ENCODE measurements around the gene RC3H2. TPM values are rescaled to one million over a fixed set of nuclear protein-coding genes. Genes with fewer than 3 reads are reported as not detected.

RC3H2 gene
- total RNA-seq, 1 experiment from 2014 or later, result 37.5 TPM

GRCh38 chr9:122949696-122950095 is 44.5 kb upstream of the RC3H2 start (continued):
- TF ChIP-seq ATF2 (CRISPR knock-in tag; IDR thresholded peaks at IDR 0.05; ENCODE audit: borderline replicate concordance, low read depth) (no peak), ZNF263 (CRISPR knock-in tag; IDR thresholded peaks at IDR 0.05; ENCODE audit: low read depth) (no peak), ATF6 (CRISPR knock-in tag; IDR thresholded peaks at IDR 0.05) (no peak), NFATC4 (CRISPR knock-in tag; IDR thresholded peaks at IDR 0.05) (no peak), ZNF671 (CRISPR knock-in tag; IDR thresholded peaks at IDR 0.05) (no peak)
- TF ChIP-seq, protein P1, sequence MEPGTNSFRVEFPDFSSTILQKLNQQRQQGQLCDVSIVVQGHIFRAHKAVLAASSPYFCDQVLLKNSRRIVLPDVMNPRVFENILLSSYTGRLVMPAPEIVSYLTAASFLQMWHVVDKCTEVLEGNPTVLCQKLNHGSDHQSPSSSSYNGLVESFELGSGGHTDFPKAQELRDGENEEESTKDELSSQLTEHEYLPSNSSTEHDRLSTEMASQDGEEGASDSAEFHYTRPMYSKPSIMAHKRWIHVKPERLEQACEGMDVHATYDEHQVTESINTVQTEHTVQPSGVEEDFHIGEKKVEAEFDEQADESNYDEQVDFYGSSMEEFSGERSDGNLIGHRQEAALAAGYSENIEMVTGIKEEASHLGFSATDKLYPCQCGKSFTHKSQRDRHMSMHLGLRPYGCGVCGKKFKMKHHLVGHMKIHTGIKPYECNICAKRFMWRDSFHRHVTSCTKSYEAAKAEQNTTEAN (CRISPR knock-in tag; IDR thresholded peaks at IDR 0.05), result no peak
- TF ChIP-seq, protein P2, sequence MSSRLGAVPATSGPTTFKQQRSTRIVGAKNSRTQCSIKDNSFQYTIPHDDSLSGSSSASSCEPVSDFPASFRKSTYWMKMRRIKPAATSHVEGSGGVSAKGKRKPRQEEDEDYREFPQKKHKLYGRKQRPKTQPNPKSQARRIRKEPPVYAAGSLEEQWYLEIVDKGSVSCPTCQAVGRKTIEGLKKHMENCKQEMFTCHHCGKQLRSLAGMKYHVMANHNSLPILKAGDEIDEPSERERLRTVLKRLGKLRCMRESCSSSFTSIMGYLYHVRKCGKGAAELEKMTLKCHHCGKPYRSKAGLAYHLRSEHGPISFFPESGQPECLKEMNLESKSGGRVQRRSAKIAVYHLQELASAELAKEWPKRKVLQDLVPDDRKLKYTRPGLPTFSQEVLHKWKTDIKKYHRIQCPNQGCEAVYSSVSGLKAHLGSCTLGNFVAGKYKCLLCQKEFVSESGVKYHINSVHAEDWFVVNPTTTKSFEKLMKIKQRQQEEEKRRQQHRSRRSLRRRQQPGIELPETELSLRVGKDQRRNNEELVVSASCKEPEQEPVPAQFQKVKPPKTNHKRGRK (CRISPR knock-in tag; IDR thresholded peaks at IDR 0.05; ENCODE audit: borderline replicate concordance), result no peak

GRCh38 chr9:122948313-122948712 is 43.2 kb upstream of the RC3H2 start:
- Mint-ChIP-seq H3K9me3 (0 out of 2 replicates have a peak, but pooled peaks cover 2% of the 10 kb centered on the region), H3K27ac (peak overlapping the region; percentile 92), H3K4me1 (peaks cover 60% of the 10 kb centered on the region), H3K36me3 (no peaks in the 10 kb centered on the region), H3K27me3 (ENCODE audit: low read depth) (no peaks in the 10 kb centered on the region), H3K4me3 (no peak overlapping the region)
- no peak for TF ChIP-seq CBFB (CRISPR knock-in tag; IDR thresholded peaks at IDR 0.05; ENCODE audit: low read depth)
- TF ChIP-seq, protein P3, sequence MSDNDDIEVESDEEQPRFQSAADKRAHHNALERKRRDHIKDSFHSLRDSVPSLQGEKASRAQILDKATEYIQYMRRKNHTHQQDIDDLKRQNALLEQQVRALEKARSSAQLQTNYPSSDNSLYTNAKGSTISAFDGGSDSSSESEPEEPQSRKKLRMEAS (CRISPR knock-in tag; IDR thresholded peaks at IDR 0.05), result no peak
- TF ChIP-seq NR3C1 (CRISPR knock-in tag; conservative IDR thresholded peaks at IDR 0.05; ENCODE audit: low read depth), result no peak
- TF ChIP-seq ZNF281 (CRISPR knock-in tag; IDR thresholded peaks at IDR 0.05), result no peak
- no peak for TF ChIP-seq E2F4 (CRISPR knock-in tag; IDR thresholded peaks at IDR 0.05; ENCODE audit: borderline replicate concordance, low read depth)
- TF ChIP-seq HMGA2 (CRISPR knock-in tag; IDR thresholded peaks at IDR 0.05), result no peak
- no peak for TF ChIP-seq MYBL2 (CRISPR knock-in tag; IDR thresholded peaks at IDR 0.05)
- TF ChIP-seq, protein P4, sequence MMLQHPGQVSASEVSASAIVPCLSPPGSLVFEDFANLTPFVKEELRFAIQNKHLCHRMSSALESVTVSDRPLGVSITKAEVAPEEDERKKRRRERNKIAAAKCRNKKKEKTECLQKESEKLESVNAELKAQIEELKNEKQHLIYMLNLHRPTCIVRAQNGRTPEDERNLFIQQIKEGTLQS (CRISPR knock-in tag; conservative IDR thresholded peaks at IDR 0.05), result no peak
- no peak for TF ChIP-seq ELF4 (CRISPR knock-in tag; IDR thresholded peaks at IDR 0.05; ENCODE audit: low read depth)
- TF ChIP-seq CREB1 (CRISPR knock-in tag; IDR thresholded peaks at IDR 0.05), result no peak
- no peak for TF ChIP-seq GRHL2 (CRISPR knock-in tag; IDR thresholded peaks at IDR 0.05; ENCODE audit: insufficient replicate concordance, severe bottlenecking)
- no peak for TF ChIP-seq FOXP1 (CRISPR knock-in tag; IDR thresholded peaks at IDR 0.05; ENCODE audit: borderline replicate concordance)
- TF ChIP-seq, protein P5, sequence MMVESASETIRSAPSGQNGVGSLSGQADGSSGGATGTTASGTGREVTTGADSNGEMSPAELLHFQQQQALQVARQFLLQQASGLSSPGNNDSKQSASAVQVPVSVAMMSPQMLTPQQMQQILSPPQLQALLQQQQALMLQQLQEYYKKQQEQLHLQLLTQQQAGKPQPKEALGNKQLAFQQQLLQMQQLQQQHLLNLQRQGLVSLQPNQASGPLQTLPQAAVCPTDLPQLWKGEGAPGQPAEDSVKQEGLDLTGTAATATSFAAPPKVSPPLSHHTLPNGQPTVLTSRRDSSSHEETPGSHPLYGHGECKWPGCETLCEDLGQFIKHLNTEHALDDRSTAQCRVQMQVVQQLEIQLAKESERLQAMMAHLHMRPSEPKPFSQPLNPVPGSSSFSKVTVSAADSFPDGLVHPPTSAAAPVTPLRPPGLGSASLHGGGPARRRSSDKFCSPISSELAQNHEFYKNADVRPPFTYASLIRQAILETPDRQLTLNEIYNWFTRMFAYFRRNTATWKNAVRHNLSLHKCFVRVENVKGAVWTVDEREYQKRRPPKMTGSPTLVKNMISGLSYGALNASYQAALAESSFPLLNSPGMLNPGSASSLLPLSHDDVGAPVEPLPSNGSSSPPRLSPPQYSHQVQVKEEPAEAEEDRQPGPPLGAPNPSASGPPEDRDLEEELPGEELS (CRISPR knock-in tag; IDR thresholded peaks at IDR 0.05), result no peak
- DNase-seq (ENCODE audit: low spot score) (no peak), ATAC-seq (no peak)
- ChIA-PET POLR2A (interaction anchor here (1.2 kb wide), 1 partner anchor 7 kb away, joined by 4 read pairs; the partner anchor contains the start of gene RABGAP1), CTCF (interaction anchor here (1.0 kb wide), 1 partner anchor 43 kb away, joined by 6 read pairs; no protein-coding TSS in a partner anchor)

Data from WTC11 (cell line).